CD4-positive, alpha-beta T cell treated with Interleukin-21 for 1 hour (primary cell): ENCODE results near the gene SFXN5.
A peak's percentile ranks its signal among the peaks of the same experiment; 100 is the strongest.
"Not testable (repeated sequence)": the region's sequence is repeated elsewhere in the genome, so short reads cannot be mapped to it uniquely, and the experiment has no call there.

Source experiments
- DNase-seq: peaks from one replicate; pipeline ENCODE4 v3.0.0-alpha.2; 2020

Gene SFXN5

GRCh38 chr2:73071360-73072128 is at the start of gene SFXN5:
TSS of gene SFXN5 (minus strand) at chr2:73071712. CDS start at chr2:73071705, 7 bp downstream.
- peak; percentile 95 for DNase-seq

- not testable (repeated sequence) for DNase-seq
These were observed 48.2 kb upstream of the SFXN5 start for GRCh38 chr2:73119611-73120239.

GRCh38 chr2:73117441-73117840 is 45.9 kb upstream of the SFXN5 start:
- DNase-seq: no peak

GRCh38 chr2:73116182-73116960 is 44.9 kb upstream of the SFXN5 start:
- no peak for DNase-seq

DNA sequence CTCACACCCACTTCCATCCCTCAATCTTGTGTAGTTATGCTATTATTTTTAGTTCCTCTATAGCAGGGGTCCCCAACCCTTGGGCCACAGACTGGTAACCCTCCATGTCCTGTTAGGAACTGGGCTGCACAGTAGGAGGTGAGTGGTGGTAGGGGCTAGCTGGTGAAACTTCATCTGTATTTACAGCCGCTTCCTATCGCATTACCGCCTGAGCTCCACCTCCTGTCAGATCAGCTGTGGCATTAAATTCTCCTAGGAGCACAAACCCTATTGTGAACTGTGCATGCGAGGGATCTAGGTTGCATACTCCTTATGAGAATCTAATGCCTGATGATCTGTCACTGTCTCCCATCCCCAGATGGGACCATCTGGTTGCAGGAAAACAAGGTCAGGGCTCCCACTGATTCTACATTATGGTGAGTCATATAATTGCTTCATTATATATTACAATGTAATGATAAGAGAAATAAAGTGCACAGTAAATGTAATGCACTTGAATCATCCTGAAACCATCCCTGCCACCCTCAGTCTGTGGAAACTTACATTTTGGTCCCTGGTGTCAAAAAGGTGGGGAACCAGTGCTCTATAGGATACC is 42.9 kb upstream of the SFXN5 start:
- no peak for DNase-seq

GRCh38 chr2:73112913-73113854 is 41.7 kb upstream of the SFXN5 start, which contains the start of gene RAB11FIP5:
TSS of gene RAB11FIP5 (minus strand) at chr2:73112948. CDS start at chr2:73112777, 171 bp downstream.
- peak; percentile 89 for DNase-seq

DNA sequence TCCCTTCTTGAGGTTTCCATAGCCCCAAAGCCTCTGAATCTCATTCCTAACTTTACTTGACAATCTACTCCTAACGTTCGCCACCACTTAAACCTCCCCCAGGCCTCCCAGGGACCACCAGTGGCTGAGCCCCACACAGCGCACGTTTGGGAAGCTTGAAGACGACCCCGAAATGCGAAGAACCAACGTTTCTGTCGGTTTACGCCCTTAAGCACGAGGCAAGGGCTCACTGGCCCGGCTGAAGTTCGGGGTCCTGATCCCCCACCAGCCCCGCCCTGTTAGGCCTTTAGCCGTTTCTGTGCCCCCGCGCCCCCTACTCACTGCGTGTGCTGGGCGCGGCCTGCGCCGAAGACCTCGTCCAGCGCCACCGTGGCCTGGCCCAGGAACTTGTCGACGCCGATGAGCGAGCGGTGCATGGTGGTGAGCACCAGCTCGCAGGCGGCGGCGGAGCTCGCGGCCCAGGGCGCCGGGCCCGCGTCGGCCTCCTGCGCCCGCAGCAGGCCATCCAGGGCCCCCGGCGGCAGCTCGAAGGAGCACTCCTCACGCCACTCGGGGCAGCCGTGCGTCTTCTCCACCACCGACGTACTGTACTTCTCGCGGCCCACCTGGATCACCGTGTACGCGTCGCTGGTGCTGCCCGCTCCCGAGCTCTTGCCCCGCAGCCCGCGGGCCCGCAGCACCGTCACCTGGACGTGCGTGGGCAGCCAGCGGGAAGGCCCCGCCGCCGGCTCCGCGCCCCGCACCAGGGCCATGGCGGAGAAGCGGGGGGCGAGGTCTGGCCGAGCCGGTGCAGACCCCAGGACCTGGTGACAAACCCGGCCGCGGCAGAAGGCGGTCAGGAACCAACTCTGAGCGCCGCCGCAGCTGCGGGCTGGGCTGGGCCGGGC is 40.8 kb upstream of the SFXN5 start:
- no peak for DNase-seq

DNA sequence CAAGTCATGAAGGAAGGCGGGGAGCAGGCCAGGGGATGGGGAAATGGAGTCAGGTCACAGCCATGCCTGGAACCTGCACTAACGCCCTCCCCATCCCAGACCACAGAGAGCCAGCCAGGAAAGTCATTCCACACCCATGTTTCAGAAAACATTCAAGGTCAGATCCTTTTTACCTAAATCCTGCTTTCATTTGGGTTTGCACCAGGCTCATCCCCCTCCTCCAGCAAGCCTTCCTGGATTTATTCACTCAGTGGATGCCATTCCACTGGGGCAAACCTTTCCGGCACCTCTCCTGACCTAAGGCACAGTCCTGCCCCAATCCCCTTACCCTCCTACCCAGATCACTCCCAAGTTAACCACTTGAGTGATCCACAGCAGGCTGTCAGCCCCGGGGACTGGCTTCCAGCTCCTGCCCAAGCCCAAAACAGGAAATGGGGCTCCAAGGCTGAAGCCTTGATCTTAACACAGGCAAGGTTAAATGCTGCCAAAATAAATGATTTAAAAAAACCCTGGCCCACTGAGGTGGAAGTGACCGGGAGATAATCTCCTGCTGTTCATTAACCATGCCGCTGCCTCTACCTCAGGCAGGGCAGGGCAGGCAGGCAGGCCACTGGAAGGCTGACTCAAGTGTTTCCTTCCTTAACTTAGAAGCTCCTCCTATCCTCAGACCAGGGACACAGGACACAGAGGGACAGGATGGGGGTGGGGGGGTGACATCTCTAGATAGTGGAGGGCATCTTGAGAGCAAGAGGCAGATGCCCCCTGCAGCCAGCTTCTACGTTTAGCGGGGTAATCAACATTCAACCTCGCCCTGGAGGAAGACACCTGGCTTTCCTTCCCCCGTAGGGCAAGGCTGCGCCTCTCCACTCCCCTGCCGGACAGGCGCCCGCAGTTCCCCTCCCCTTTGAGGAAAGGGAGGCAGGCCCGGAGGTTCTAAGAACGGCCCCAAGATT is 39.8 kb upstream of the SFXN5 start:
- DNase-seq: no peak

DNA sequence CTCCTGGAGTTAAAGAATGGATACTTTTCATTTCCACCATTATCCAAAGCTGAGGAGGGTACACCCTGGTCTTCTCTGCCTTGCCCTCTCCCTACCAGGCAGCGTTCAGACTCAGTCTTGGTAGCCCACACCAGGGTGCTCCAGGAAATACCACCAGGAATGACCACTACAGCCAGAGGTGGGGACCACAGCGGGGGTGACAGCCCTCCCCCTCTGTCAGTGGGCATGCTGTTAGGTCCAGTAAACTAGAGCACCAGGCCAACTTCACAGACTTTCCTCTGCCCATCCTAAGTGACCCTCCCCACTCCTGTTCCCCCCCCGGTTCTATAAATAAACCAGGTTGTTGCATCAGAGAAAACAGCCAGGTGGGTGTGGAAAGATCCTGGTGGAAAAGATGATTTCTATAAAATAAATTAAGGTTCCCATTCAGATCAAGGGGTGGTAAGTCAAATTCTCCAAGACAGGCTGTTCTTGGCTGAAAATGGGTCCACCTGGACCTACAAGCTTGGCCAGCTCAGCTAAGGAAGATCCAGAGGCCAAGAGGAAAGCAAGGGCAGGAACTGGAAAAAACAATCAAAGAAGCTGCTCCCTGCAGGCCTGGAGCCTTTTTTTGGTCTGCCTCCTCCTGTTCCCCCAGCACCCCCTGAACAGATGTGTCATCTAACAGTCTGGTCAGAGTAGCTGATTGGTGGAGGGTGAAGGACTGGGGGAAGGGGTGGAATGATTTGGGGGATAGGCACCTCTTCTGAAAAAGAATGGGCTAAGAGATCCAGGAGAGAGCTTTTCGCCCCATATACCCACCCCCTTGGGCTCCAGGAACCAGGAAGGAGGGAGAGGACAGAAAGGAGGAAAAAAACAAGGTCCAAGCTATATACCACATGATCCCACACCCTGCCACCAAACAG is 38.9 kb upstream of the SFXN5 start:
- DNase-seq: no peak

GRCh38 chr2:73109431-73110167 is 38.1 kb upstream of the SFXN5 start:
- no peak for DNase-seq

DNA sequence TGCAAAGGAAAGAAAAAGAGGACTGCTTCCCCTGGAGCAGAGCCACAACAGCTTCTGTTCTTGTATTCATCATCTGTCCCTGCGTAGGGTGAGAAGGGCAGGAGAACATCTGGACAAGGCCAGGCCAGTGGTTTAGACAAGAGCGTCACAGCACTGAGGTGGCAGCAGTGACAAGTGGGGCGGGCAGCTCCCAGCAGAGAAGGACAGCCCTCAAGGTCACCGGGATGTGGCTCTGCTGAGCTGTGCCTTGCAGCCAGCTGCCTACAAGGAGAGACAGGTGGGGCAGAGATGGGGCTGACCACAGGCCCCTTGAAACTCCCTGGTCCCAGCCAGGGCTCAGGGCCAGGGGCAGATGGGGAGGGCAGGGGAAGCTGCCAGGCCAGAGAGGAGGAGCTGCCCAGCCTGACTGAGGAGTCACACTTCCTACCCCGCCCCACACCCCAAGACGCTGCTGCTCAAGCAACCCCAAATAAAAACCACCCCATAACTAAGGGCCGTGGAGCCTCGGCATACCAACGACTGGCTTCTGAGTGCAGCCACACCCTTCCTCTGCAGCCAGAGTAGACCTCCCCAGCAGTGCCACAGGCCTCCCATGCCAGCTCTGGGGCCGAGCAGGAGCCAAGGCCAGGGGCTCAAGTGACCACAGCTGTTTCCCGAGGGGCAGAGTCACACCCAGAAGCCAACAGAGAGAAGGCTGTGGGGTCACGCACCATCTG is 35.9 kb upstream of the SFXN5 start:
- peak; percentile 42 for DNase-seq

DNA sequence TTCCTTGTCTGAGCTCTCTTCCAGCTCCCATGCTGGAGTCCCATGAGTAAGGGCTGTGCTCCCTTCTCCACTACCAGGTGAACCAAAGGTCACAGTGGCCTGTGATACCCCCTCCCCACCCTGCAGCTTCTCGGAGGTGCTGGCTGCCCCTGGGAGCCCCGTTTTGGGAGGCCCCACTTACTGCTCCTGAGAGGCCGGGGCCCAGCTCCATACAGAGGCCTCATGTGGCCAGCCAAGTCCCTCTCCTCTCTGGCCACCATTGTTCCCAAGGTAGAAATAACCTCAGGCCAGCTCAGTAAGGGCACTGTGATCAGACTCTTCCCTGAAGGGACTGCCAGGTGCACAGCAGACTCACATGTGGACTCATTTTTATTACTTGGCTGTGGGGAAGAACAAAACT is 35.3 kb upstream of the SFXN5 start:
- no peak for DNase-seq

DNA sequence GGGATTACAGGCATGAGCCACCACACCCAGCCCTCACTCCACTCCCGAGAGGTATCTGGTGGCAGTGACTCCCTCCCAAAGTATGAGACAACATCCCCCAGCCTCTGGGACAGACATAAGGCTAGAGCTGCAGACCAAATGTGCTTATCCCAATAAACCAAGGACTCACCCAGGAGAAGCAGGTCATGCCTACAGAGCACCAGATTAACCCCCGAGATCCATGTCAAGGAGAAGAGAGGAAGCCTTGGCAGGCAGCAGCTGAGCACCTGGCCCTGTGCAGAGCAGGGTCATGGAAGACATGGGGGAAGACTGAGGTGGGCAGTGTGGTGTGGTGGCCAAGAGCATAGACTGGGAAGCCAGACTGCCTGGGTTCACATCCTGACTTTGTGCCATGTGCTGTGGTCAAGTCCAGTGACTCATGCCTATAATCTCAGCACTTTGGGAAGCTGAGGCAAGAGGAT is 34.0 kb upstream of the SFXN5 start:
- DNase-seq: no peak

GRCh38 chr2:73104933-73105332 is 33.4 kb upstream of the SFXN5 start:
- DNase-seq: no peak

DNA sequence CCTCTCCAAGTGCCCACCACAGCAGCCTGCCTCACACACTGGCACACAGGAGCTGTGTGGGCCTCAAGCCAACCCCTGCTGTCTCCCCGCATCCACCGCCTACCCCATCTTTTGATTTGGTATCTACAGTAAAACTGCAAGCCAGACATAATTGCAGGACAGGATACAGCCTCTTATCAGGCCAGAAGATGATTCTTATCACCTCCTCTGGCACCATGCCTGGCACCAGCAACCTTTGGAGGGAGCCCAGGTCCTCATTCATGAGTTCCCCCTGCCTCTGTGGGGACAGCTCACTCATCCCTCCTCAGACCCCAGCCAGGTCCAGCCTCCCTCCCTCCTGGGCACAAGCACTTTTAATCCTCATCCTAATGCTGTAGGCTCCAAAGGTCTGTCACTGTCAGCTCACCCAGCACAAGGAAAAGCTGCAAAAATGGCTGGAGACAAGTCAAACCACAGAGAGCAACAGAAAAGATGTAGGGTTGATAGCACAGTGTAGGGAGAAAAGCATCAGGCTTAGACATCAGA is 31.6 kb upstream of the SFXN5 start:
- DNase-seq: no peak

DNA sequence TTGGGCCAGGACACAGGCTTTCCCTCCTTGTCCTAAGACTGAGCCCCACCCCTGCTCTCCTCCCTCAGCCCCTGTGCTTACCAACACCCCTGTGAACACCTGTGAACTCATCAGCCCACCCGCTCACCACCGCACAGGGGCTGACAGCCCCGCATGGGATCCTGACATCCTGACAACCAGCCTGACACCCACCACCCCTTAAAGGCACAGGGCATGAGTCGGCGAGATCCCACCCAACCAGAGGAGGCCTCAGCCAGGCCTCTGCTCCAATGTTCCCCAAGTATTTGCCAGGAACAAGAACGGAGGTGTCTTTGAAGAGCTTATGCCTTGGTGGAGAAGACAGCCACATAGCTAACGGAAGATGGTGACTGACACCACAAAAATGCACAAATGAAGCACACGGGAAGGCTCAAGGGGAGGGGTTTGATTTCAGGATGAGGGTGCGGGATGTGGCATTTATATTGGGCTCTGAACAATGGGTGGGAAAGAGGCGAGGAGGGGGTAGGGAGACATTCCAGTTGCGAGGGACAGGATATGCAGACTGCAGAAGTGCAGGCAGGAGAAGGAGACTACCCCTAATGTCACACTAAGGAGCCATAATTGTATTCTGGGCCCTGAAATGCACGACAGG is 30.2 kb upstream of the SFXN5 start:
- DNase-seq: no peak
